VCaP (cell line): Measurements from ENCODE around the gene TMEM74B.

Experiments
- H3K27ac ChIP-seq: fragments of 450-650 bp; 2 replicates; pipeline ENCODE4 v1.5.1; 2017
- CTCF ChIP-seq: fragments of 450-650 bp; conservative IDR thresholded peaks from 2 replicates; pipeline ENCODE4 v1.5.1; 2017; ENCODE audit warnings: mild to moderate bottlenecking, moderate library complexity

The TMEM74B gene

GRCh38 chr20:1185316-1185741 is 548 bp upstream of the TMEM74B start:
- H3K27ac ChIP-seq, result peak overlapping the region; percentile 59; the same call in 1 of the 2 replicates
- no peak for TF ChIP-seq CTCF

GRCh38 chr20:1184260-1184637 is 532 bp downstream of the TMEM74B start:
- no peak overlapping the region for H3K27ac ChIP-seq
- TF ChIP-seq CTCF, result no peak

- no peak overlapping the region for H3K27ac ChIP-seq
- no peak for TF ChIP-seq CTCF
Observed at GRCh38 chr20:1183153-1183552, 1.6 kb downstream of the TMEM74B start.

GRCh38 chr20:1182106-1182505 is 2.7 kb downstream of the TMEM74B start:
- H3K27ac ChIP-seq, result no peak overlapping the region
- TF ChIP-seq CTCF, result no peak

GRCh38 chr20:1180949-1181348 is 3.8 kb downstream of the TMEM74B start:
- H3K27ac ChIP-seq, result no peak overlapping the region

GRCh38 chr20:1178623-1179022 is 6.2 kb downstream of the TMEM74B start:
- H3K27ac ChIP-seq, result no peak overlapping the region
- TF ChIP-seq CTCF, result no peak

More at GRCh38 chr20:1180949-1181348, 3.8 kb downstream of the TMEM74B start:
- TF ChIP-seq CTCF, result no peak

- H3K27ac ChIP-seq, result no peak overlapping the region
- TF ChIP-seq CTCF, result no peak
Observed at GRCh38 chr20:1178103-1178502, 6.7 kb downstream of the TMEM74B start.

GRCh38 chr20:1177680-1178079 is 7.1 kb downstream of the TMEM74B start:
- TF ChIP-seq CTCF, result peak; percentile 31; the same call in 1 of the 2 replicates
- H3K27ac ChIP-seq, result no peak overlapping the region
